ENCODE data around the gene FAM168B. TPM values are rescaled to one million over a fixed set of nuclear protein-coding genes. Genes with fewer than 3 reads are reported as not detected.
"Not testable (repeated sequence)": the region's sequence is repeated elsewhere in the genome, so short reads cannot be mapped to it uniquely, and the experiment has no call there.

Gene FAM168B
- total RNA-seq, 1 donor from 2014 or later: 116 TPM

DNA sequence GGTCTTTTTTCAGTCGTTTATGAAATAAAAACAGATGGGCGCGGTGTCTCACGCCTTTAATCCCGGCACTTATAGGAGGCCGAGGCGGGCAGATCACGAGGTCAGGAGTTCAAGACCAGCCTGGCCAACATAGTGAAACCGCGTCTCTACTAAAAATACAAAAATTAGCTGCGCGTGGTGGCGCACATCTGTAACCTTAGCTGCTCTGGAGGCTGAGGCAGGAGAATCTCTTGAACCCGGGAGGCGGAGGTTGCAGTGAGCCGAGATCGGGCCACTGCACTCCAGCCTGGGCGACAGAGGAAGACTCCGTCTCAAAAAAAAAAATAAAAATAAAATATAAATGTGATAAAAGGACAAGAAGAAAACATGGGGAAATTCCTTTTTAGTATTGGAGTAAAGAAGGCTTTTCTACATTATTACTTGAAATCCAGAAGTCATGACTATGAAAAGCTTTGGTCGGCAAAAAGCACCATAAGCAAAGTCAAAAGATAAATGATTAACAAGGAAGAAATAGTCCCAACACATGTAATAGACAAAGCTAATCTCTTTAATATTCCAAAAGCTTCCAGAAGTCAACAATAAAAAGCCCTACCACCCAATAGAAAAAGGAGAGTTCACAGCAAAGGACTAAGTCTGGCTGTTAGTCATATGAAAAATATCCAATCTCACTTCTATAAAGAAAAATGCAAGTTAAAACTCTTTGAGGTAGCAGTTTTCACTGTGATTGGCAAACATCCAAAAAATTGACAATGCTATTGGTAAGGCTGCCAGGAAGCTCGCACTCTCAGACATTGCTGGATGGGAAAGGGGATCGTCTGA, 1.4 kb upstream of the FAM168B start:
- DNase-seq (ENCODE audit: low read depth): peak; percentile 56

GRCh38 chr2:131093696-131094462, 619 bp upstream of the FAM168B start:
- no peak for DNase-seq (ENCODE audit: low read depth)

DNA sequence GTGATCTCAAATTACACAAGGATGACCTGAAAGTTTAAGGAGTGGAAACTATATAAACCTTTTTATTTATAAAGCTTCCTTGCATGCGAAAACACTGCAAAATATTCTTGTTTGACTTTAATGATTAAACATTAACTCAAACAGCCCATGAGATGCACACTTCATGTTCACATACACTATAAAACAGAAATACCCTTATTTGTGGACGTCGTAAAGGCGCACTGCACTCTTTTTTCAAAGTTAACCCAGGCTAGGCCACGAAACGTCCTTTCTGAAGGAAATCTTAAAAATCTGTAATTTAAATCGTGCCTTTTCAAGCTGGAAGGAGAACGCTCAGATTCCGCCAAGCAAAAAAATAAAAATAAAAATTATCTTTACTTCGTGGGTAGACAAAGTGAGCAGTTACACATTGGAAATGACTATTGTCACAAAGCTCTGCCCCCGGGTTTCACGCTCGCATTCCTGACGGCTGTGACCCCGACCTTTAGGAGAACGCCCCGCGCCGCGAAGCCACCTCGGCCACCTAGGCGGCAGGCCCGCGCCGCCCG, 728 bp downstream of the FAM168B start:
- peak; percentile 52 for DNase-seq (ENCODE audit: low read depth)

DNA sequence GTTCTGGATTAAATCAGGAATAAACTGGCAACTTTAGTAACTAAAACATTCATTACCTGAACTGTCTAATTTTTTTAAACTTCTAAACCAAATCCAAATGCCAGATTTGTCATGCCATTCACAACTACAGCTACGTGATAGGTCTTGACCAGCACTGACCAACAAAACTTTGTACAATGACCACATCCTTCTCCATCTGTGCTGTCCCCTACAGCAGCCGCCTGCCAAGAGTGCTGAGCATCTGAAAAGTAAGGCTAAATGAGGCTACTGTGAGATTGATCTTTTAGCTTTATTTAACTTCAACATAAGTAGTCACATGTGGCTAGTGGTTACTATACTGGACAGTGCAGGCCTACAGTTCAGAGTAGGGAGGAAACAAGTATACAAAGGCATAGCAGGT, 7.6 kb downstream of the FAM168B start:
- DNase-seq (ENCODE audit: low read depth): no peak

DNA sequence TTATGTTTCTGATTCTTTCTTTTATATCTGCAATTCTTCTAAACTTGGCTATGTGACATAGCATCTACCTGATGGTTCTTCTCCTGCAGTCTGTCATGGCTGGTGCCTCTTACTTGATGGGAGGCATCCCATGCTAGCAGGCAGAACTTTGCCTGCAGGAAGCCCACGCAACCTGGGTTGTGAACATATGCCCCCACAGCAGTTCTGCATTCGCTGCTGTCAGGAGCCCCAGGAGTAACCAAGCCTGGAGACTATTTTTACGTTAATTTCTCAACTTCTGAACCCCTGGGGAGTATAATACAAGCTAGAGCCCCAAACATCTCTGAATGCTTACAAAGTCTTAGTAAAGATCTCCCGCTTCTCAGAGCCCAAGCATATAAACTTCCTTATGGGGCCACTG, 12.1 kb downstream of the FAM168B start:
- DNase-seq (ENCODE audit: low read depth): no peak

- DNase-seq (ENCODE audit: low read depth): not testable (repeated sequence)
Measured at GRCh38 chr2:131079931-131080330, 13.3 kb downstream of the FAM168B start.

GRCh38 chr2:131077966-131078365, 15.3 kb downstream of the FAM168B start:
- no peak for DNase-seq (ENCODE audit: low read depth)

- no peak for DNase-seq (ENCODE audit: low read depth)
Measured at GRCh38 chr2:131077182-131077846, 15.9 kb downstream of the FAM168B start.

- no peak for DNase-seq (ENCODE audit: low read depth)
Measured at GRCh38 chr2:131076707-131077106, 16.6 kb downstream of the FAM168B start.

- not testable (repeated sequence) for DNase-seq (ENCODE audit: low read depth)
Measured at GRCh38 chr2:131075578-131075977, 17.7 kb downstream of the FAM168B start.

- DNase-seq (ENCODE audit: low read depth): not testable (repeated sequence)
Measured at GRCh38 chr2:131068172-131068571, 25.1 kb downstream of the FAM168B start.

DNA sequence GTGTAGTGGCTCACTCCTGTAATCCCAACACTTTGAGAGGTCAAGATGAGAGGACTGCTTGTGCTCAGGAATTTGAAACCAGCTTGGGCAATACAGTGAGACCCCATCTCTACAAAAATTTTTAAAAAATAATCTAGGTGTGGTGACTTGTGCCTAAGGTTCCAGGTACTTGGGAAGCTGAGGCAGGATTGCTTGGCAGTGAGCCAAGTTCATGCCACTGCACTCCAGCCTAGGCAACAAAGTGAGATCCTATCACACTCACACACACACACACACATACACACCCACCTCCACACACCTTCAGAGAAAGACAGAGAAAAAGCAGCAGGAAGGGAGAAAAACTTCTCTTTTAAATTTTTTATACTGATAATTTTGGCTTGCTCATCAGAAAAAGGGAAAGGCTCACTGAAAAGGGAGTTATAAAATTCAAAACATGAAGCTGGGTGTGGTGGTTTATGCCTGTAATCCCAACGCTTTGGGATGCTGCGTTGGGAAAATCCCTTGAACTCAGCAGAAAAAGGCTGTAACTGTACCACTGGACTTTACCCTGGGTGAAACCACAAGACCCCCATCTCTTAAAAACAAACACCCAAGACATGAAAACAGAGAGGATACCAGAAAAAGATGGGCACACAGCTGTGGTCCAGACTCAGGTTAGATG, 25.7 kb downstream of the FAM168B start:
- no peak for DNase-seq (ENCODE audit: low read depth)

DNA sequence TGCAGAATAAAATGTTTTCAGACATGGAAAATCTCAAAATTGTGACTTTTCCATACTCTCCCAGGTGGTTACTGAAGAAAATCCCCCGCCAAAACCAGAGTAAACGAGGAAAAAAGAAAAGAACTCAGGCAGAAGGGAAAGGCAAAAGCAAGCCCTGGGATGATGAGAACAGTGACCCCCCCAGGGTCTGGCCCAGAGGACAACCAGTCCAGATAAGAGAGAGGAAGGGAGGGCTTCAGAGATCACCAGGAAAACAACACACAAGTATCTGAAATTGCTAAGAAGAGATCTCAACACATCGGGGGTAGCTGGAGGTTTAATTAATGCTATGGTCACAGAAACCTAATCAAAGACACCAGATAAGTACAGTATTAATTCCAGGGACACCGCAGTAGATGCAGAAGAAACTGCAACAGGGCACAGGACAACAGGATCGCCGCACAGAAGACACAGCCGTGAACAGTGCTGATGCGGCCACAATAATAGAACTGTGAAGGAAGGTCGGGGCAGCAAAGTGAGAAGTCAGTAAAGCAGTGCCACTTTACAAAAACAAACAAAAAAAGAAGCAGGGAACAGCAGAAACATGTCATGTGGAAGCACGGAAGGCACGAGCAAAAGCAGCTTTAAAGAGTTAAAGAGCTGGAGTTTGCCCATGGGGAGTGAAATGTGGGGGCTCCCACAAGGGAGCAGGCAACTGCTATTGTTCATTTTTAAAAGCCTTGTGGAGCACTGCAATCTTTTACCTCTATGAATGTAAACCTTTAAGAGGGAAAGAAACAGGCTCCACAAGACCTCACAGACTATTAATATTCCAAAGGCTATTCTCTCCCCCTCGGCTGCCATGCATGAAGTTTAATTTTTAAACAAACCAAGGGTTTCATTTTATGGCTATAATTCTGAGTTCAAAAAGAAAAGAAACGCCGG, 28.4 kb downstream of the FAM168B start:
- DNase-seq (ENCODE audit: low read depth): peak; percentile 13

GRCh38 chr2:131063501-131064283, 29.6 kb downstream of the FAM168B start:
- DNase-seq (ENCODE audit: low read depth): no peak

GRCh38 chr2:131058920-131059319, 34.3 kb downstream of the FAM168B start:
- no peak for DNase-seq (ENCODE audit: low read depth)

DNA sequence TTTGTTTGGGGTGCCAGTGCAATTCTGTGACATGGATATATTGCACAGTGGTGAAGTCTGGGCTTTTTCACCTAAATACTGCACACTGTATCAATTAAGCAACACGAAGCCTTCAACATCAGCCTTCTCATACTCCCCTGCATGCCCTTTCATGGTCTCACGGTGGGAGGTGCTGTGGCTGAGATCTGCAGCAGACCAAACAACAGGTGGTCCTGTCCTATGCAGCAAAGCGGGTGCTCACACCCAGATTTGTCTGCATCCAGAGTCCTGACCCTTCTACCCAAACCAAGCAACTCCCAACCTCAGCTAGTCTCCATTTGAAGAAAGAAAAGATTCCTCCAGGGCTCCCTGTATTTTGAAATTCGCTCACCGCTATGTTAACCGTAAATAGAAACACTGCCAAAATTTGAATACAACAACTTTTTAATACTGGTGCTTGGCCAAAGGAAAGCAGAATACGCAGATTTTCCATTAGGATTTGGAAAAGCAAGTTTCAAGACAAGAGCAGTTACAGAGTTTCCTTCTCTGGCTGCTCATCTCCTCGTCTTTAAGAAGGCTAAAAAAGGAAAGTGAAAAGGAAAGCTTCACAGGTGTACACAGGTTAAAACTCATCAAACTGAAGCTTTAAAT, 34.9 kb downstream of the FAM168B start:
- no peak for DNase-seq (ENCODE audit: low read depth)

GRCh38 chr2:131056932-131057287, 36.4 kb downstream of the FAM168B start:
- no peak for DNase-seq (ENCODE audit: low read depth)

DNA sequence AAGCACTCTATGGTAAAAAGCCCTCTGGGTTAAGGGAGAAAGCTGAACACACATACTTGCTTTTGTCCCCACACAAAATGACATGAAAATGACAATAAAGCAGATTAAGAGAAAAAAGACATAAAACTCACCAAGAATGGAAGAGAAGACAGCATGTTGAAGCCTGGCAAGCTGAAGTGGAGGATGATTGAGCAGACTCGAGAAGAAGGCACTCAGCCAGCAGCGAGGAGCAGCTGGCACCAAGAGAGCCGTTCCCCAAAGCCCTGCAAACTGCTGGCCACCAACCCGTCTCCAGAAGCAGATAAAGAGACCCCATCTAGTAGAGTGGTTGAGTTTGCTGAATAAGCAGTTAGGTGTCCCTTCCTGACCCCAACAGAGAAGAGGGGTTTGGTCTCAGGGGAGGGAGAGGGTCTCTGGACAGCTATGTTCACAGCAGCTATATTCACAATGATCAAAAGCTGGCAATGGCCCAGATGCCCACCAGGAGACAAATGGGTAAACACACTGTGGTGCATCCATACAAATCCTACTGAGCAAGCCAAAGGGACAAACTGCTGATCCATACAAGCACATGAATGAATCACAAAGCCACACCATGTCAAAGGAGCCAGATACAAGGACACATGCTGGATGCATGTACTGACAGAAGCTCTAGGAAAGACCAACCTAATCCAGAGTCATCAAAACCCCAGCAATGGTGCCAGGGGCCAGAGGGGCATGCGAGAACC, 36.9 kb downstream of the FAM168B start:
- no peak for DNase-seq (ENCODE audit: low read depth)
